Loucy (cell line): ENCODE measurements around the gene GZMM.

Experiments used
- H2AFZ ChIP-seq: fragments of 200-600 bp; sonication (generic); 2 replicates; pipeline ENCODE4 v1.6.0; 2016; ENCODE audit warnings: antibody characterized with exemption, mild to moderate bottlenecking, low read length, moderate library complexity
- H3F3A ChIP-seq: fragments of 200-600 bp; 2 replicates; pipeline ENCODE4 v1.6.0; 2016; ENCODE audit warnings: antibody characterized with exemption, low read depth, mild to moderate bottlenecking
- H3K27me3 ChIP-seq: fragments of 200-600 bp; sonication (generic); 2 replicates; pipeline ENCODE4 v1.6.1; 2014; ENCODE audit warnings: low read length, mild to moderate bottlenecking; ENCODE audit not compliant: insufficient read depth, poor library complexity, severe bottlenecking
- H3K36me3 ChIP-seq: fragments of 200-600 bp; sonication (generic); 2 replicates; pipeline ENCODE4 v1.6.1; 2016; ENCODE audit warnings: low read length; ENCODE audit not compliant: insufficient read depth
- H3K4me1 ChIP-seq: fragments of 200-600 bp; sonication (generic); 2 replicates; pipeline ENCODE4 v1.5.1; 2014; ENCODE audit warnings: low read length, mild to moderate bottlenecking; ENCODE audit not compliant: insufficient read depth, poor library complexity, severe bottlenecking
- H3K4me2 ChIP-seq: fragments of 200-600 bp; sonication (generic); 2 replicates; pipeline ENCODE4 v1.6.0; 2014; ENCODE audit warnings: antibody characterized with exemption, low read length, low read depth, mild to moderate bottlenecking; ENCODE audit not compliant: poor library complexity, severe bottlenecking
- H3K4me3 ChIP-seq: fragments of 200-600 bp; sonication (generic); 2 replicates; pipeline ENCODE4 v1.5.1; 2014; ENCODE audit warnings: low read length, mild to moderate bottlenecking, mixed read lengths; ENCODE audit not compliant: poor library complexity, severe bottlenecking
- H3K79me2 ChIP-seq: fragments of 200-600 bp; sonication (generic); 2 replicates; pipeline ENCODE4 v1.6.1; 2014; ENCODE audit warnings: low read length; ENCODE audit not compliant: insufficient read depth
- H3K9ac ChIP-seq: fragments of 200-600 bp; sonication (generic); 2 replicates; pipeline ENCODE4 v1.6.0; 2014; ENCODE audit warnings: mild to moderate bottlenecking, low read depth, low read length, moderate library complexity; ENCODE audit not compliant: poor library complexity, severe bottlenecking
- H3K9me2 ChIP-seq: fragments of 200-600 bp; sonication (generic); replicated peaks from 2 replicates; pipeline ENCODE4 v1.6.1; 2016; ENCODE audit warnings: low read depth, low read length, mixed read lengths
- H3K9me3 ChIP-seq: fragments of 200-600 bp; sonication (generic); 2 replicates; pipeline ENCODE4 v1.6.1; 2014; ENCODE audit warnings: mild to moderate bottlenecking, antibody characterized with exemption, low read length, low read depth; ENCODE audit not compliant: insufficient read depth
- H4K20me1 ChIP-seq: fragments of 200-600 bp; sonication (generic); 2 replicates; pipeline ENCODE4 v1.6.0; 2014; ENCODE audit warnings: antibody characterized with exemption, low read length, mild to moderate bottlenecking; ENCODE audit not compliant: insufficient read depth, poor library complexity, severe bottlenecking
- EZH2phosphoT487 ChIP-seq: fragments of 200-600 bp; IDR thresholded peaks from 2 replicates; pipeline ENCODE4 v1.6.1; 2018; ENCODE audit warnings: antibody characterized with exemption, mild to moderate bottlenecking, moderate library complexity, borderline replicate concordance
- TF ChIP-seq, protein P1 (sequence below): fragments of 200-600 bp; sonication (generic); conservative IDR thresholded peaks from 2 replicates; pipeline ENCODE4 v1.5.1; 2014; ENCODE audit warnings: mild to moderate bottlenecking, antibody characterized with exemption, low read length

Gene GZMM

DNA sequence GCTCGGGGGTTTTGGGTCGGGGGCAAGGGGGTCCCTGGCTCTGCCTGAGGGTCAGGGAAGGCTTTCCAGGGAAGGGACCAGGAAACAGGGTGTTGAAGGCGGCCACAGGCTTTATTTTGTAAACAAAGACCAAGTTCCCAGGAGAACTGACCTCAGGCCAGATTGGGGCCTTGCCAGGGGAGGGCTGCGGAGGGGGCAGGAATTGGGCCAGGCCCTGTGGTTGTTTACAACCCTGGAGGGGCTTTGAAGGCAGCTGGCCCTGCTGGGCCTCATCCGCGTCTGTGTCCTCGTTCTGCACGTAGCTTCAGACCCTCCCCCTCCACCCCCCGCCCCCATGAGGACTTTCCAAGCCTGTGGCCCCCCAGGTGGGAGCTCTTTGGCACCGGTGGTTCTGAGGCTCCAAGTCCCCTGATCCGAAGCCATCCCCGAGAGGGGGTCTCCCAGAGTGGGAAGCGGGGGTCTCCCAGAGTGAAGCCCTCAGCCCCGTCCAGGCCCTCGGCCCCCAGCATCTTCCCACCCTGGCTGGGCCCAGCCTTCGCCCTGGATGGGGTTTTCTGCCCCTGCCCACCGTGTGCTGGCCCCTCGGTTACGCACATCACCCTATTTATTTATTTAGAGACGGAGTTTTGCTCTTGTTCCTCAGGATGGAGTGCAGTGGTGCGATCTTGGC is 15.1 kb downstream of the GZMM start:
- H4K20me1 ChIP-seq: no peaks in the 10 kb centered on the region

DNA sequence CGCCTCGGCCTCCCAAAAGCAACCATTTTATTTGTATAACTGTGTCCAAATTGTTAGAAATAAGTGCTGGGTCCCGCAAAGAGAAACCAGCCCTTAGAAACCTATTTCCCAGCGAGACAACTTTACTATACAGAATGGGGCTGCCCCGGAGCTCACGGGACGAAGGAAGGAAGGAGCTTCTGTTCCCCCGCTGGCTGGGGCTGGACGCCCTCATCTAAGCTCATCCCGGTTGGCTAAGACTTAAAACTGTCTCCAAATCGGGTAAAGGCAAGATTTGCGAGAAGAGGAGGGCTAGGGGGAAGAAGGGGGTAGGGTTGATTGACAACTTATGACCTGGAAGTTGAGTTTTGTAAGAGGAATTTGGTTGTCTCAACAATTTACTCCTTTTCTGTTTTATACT is 16.3 kb downstream of the GZMM start:
- no peak overlapping the region for H3K4me3 ChIP-seq
- H3K79me2 ChIP-seq: no peaks in the 10 kb centered on the region
- H3F3A ChIP-seq: no peaks in the 10 kb centered on the region
- TF ChIP-seq, protein P1, sequence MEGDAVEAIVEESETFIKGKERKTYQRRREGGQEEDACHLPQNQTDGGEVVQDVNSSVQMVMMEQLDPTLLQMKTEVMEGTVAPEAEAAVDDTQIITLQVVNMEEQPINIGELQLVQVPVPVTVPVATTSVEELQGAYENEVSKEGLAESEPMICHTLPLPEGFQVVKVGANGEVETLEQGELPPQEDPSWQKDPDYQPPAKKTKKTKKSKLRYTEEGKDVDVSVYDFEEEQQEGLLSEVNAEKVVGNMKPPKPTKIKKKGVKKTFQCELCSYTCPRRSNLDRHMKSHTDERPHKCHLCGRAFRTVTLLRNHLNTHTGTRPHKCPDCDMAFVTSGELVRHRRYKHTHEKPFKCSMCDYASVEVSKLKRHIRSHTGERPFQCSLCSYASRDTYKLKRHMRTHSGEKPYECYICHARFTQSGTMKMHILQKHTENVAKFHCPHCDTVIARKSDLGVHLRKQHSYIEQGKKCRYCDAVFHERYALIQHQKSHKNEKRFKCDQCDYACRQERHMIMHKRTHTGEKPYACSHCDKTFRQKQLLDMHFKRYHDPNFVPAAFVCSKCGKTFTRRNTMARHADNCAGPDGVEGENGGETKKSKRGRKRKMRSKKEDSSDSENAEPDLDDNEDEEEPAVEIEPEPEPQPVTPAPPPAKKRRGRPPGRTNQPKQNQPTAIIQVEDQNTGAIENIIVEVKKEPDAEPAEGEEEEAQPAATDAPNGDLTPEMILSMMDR: no peak
- no peak for TF ChIP-seq EZH2phosphoT487
- no peaks in the 10 kb centered on the region for H3K9me2 ChIP-seq
- no peak overlapping the region for H3K4me2 ChIP-seq
- H2AFZ ChIP-seq: no peak overlapping the region
- H3K4me1 ChIP-seq: no peaks in the 10 kb centered on the region
- H3K9me3 ChIP-seq: no peaks in the 10 kb centered on the region
- H3K36me3 ChIP-seq: no peaks in the 10 kb centered on the region
- no peaks in the 10 kb centered on the region for H3K27me3 ChIP-seq
- no peaks in the 10 kb centered on the region for H4K20me1 ChIP-seq
- no peak overlapping the region for H3K9ac ChIP-seq

More for the DNA sequence above, 15.1 kb downstream of the GZMM start:
- Histone ChIP-seq H3K9me2 (no peaks in the 10 kb centered on the region), H2AFZ (no peak overlapping the region), H3K27me3 (no peaks in the 10 kb centered on the region), H3K36me3 (no peaks in the 10 kb centered on the region), H3K4me2 (no peak overlapping the region), H3K4me1 (no peaks in the 10 kb centered on the region), H3K79me2 (no peaks in the 10 kb centered on the region), H3K9ac (no peak overlapping the region), H3K9me3 (no peaks in the 10 kb centered on the region), H3K4me3 (no peak overlapping the region), H3F3A (no peaks in the 10 kb centered on the region)
- TF ChIP-seq EZH2phosphoT487: no peak
- TF ChIP-seq, protein P1: no peak

DNA sequence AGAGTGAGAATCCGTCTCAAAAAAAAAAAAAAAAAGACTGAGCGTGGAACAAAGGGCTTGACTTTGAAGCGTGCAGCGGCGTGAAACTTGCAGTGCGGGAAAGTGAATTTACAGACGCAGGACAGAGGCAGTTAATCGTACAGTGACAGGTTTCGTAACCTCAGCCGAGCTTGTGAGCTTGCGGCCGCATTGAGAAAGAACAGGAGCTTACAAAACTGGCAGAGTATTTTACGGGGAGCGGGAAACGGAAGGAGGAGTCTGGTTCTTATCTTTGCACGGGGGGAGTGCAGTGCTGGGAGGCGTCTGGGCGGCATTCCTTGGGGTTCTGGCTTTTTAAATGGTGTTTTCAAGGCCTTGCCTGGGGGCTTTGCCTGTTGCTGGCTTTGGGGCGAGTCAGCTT is 22.6 kb downstream of the GZMM start:
- Histone ChIP-seq H4K20me1 (no peaks in the 10 kb centered on the region), H2AFZ (no peak overlapping the region), H3K79me2 (no peaks in the 10 kb centered on the region), H3K36me3 (no peaks in the 10 kb centered on the region), H3F3A (peaks cover 4% of the 10 kb centered on the region), H3K9me2 (no peaks in the 10 kb centered on the region), H3K9me3 (no peaks in the 10 kb centered on the region), H3K9ac (no peak overlapping the region), H3K4me1 (peaks cover 4% of the 10 kb centered on the region), H3K4me3 (no peak overlapping the region), H3K27me3 (no peaks in the 10 kb centered on the region), H3K4me2 (no peak overlapping the region)
- TF ChIP-seq, protein P1: no peak
- TF ChIP-seq EZH2phosphoT487: no peak
